Endothelial cell of umbilical vein (primary cell): Measurements from ENCODE around the gene EPS15. TPM values are rescaled to one million over a fixed set of nuclear protein-coding genes. Genes with fewer than 3 reads are reported as not detected.

Experiments used
- BruUV-seq: library from RNA; stranded (reverse); fragments of 400-500 nt; replicated peaks from 2 replicates; lab custom pipeline; 2021; lab: Mats Ljungman, UMichigan
- CTCF ChIA-PET: fragments of 300-600, 350-600 bp; sonication (Branson Sonifier 250); formaldehyde crosslinking; loops from one replicate; lab custom pipeline; 2021; ENCODE audit warnings: antibody characterized with exemption, inconsistent platforms; lab: Charles Lee
- POLR2A ChIA-PET: fragments of 300-600, 350-600 bp; sonication (Branson Sonifier 250); formaldehyde crosslinking; loops from one replicate; lab custom pipeline; 2021; ENCODE audit warnings: antibody characterized with exemption, inconsistent platforms; lab: Charles Lee
- DNase-seq: peaks from one replicate; pipeline ENCODE4 v3.0.0-alpha.2; 2011; ENCODE audit warnings: low read depth, low spot score
- FAIRE-seq: peaks from 2 replicates; lab custom pipeline; 2011; peaks lifted over from hg19 to GRCh38; lab: Jason Lieb, UNC
- H2AFZ ChIP-seq: 2 replicates; pipeline ENCODE4 v1.6.0; 2012; ENCODE audit warnings: low read depth, low read length, control low read depth, inconsistent platforms
- H3K27ac ChIP-seq: 2 replicates; pipeline ENCODE4 v1.5.1; 2011; ENCODE audit warnings: low read depth, mild to moderate bottlenecking, control low read depth, low read length, moderate library complexity; ENCODE audit not compliant: insufficient read depth
- H3K27me3 ChIP-seq, 2 experiments: 2 replicates each; pipeline versions ENCODE4 v1.6.0 to v1.6.1; 2011; ENCODE audit warnings: low read length in 2 of 2, mixed read lengths in 1 of 2; ENCODE audit not compliant: control insufficient read depth in 2 of 2, insufficient read depth in 2 of 2
- H3K36me3 ChIP-seq, 2 experiments: 2 replicates in 1 of 2; 3 replicates in 1 of 2; pipeline ENCODE4 v1.5.1; 2011; ENCODE audit warnings: low read length in 2 of 2, mild to moderate bottlenecking in 1 of 2, moderate library complexity in 1 of 2; ENCODE audit not compliant: control insufficient read depth in 2 of 2, insufficient read depth in 2 of 2; ENCODE audit errors: extremely low read depth in 1 of 2
- H3K4me1 ChIP-seq: 3 replicates; pipeline ENCODE4 v1.5.1; 2011; ENCODE audit warnings: mild to moderate bottlenecking, low read length; ENCODE audit not compliant: control insufficient read depth, insufficient read depth; ENCODE audit errors: extremely low read depth
- H3K4me2 ChIP-seq: 2 replicates; pipeline ENCODE4 v1.6.1; 2011; ENCODE audit warnings: low read length, control low read depth, mixed read lengths; ENCODE audit not compliant: insufficient read depth
- H3K4me3 ChIP-seq, 3 experiments: fragments of 200-600 bp in 1 of 3; sonication (generic), shearing (Covaris generic) in 1 of 3; replicated peaks in 1 of 3; 2 replicates each; pipeline ENCODE4 v1.5.1; 2011 to 2016; ENCODE audit warnings: control low read depth in 3 of 3, low read length in 3 of 3, mild to moderate bottlenecking in 2 of 3, inconsistent platforms in 1 of 3, low read depth in 1 of 3, moderate library complexity in 1 of 3; ENCODE audit not compliant: insufficient read depth in 1 of 3
- H3K79me2 ChIP-seq: 2 replicates; pipeline ENCODE4 v1.6.0; 2012; ENCODE audit warnings: low read length, inconsistent platforms; ENCODE audit not compliant: control insufficient read depth, insufficient read depth
- H3K9ac ChIP-seq: replicated peaks from 2 replicates; pipeline ENCODE3; 2011; ENCODE audit warnings: low read length, control low read depth; ENCODE audit not compliant: insufficient read depth; ENCODE audit errors: extremely low read depth
- H3K9me1 ChIP-seq: replicated peaks from 3 replicates; pipeline ENCODE4 v1.6.0; 2011; ENCODE audit warnings: mild to moderate bottlenecking, low read length; ENCODE audit not compliant: control insufficient read depth, insufficient read depth; ENCODE audit errors: extremely low read depth
- H3K9me3 ChIP-seq: replicated peaks from 2 replicates; pipeline ENCODE4 v1.5.1; 2012; ENCODE audit warnings: low read length, inconsistent platforms; ENCODE audit not compliant: control insufficient read depth, insufficient read depth
- H4K20me1 ChIP-seq: replicated peaks from 2 replicates; pipeline ENCODE3; 2011; ENCODE audit warnings: mild to moderate bottlenecking, low read length; ENCODE audit not compliant: control insufficient read depth, insufficient read depth; ENCODE audit errors: extremely low read depth
- EZH2 ChIP-seq: IDR thresholded peaks from 2 replicates; pipeline ENCODE4 v1.6.1; 2012; ENCODE audit warnings: borderline replicate concordance, low read depth, mild to moderate bottlenecking, moderate library complexity, low read length, inconsistent platforms; ENCODE audit not compliant: severe bottlenecking
- FOS ChIP-seq: IDR thresholded peaks from 2 replicates; pipeline ENCODE4 v1.6.1; 2011; ENCODE audit warnings: mild to moderate bottlenecking, low read length, moderate library complexity, borderline replicate concordance; ENCODE audit not compliant: insufficient read depth
- GATA2 ChIP-seq: IDR thresholded peaks from 2 replicates; pipeline ENCODE4 v1.7.0; 2011; ENCODE audit warnings: low read depth, mild to moderate bottlenecking, moderate library complexity, mixed read lengths, low read length; ENCODE audit not compliant: insufficient read length, insufficient read depth
- JUN ChIP-seq: IDR thresholded peaks from 2 replicates; pipeline ENCODE4 v1.6.1; 2011; ENCODE audit warnings: borderline replicate concordance, low read depth; ENCODE audit not compliant: insufficient read length, insufficient read depth
- MYC ChIP-seq: IDR thresholded peaks from one replicate; pipeline ENCODE4 v1.6.1; 2011; ENCODE audit warnings: mild to moderate bottlenecking, low read depth, low read length
- POLR2A ChIP-seq: IDR thresholded peaks from 2 replicates; pipeline ENCODE4 v1.6.1; 2012; ENCODE audit warnings: low read depth, mild to moderate bottlenecking, control low read depth, low read length
- POLR2AphosphoS5 ChIP-seq: IDR thresholded peaks from 2 replicates; pipeline ENCODE4 v1.6.1; 2012; ENCODE audit warnings: low read depth, mild to moderate bottlenecking, control low read depth, low read length, moderate library complexity; ENCODE audit not compliant: insufficient read depth
- dilution Hi-C: fragments of 300-500 bp; cut with MboI; formaldehyde crosslinking; loops from one replicate; pipeline ENCODE4 v1.15.0; 2019; ENCODE audit warnings: low sequenced_read_pairs; ENCODE audit not compliant: extremely low pct_ligation_motif_present
- intact Hi-C: fragments of 100-400 bp; cut with micrococcal nuclease; formaldehyde crosslinking; loops from one replicate; pipeline ENCODE4 v1.10.0; 2022
- polyA plus RNA-seq, 4 experiments: library from polyadenylated mRNA; depleted of rRNA in 3 of 4; stranded (reverse) in 3 of 4; unstranded in 1 of 4; fragments of >200 nt; gene quantifications; 2 replicates each; pipeline versions ENCODE4 v1.2.1 to v1.2.3, GENCODE V29; 2011 to 2012; ENCODE audit warnings: missing spikeins in 1 of 4
- total RNA-seq: library from RNA; stranded (reverse); gene quantifications from 2 replicates; pipeline ENCODE4 v1.2.3, GENCODE V29; 2021
- TF ChIP-seq, protein P1 (sequence below): IDR thresholded peaks from 2 replicates; pipeline ENCODE4 v1.6.1; 2011; ENCODE audit not compliant: insufficient read depth, insufficient read length
- TF ChIP-seq, protein P2 (sequence below), 2 donors: IDR thresholded peaks; 1 replicate in 1 of 2; 2 replicates in 1 of 2; pipeline ENCODE4 v1.5.1; 2011; ENCODE audit warnings: low read length in 2 of 2, mild to moderate bottlenecking in 2 of 2, moderate library complexity in 2 of 2, control low read depth in 1 of 2, inconsistent platforms in 1 of 2, low read depth in 1 of 2; ENCODE audit not compliant: insufficient read depth in 1 of 2; ENCODE audit errors: extremely low read depth in 1 of 2

The EPS15 gene
- total and polyA plus RNA-seq, 2 donors (not counting 3 experiments of a cell fraction or from before 2014, with no cell fraction given): 15.4 to 44.8 TPM

DNA sequence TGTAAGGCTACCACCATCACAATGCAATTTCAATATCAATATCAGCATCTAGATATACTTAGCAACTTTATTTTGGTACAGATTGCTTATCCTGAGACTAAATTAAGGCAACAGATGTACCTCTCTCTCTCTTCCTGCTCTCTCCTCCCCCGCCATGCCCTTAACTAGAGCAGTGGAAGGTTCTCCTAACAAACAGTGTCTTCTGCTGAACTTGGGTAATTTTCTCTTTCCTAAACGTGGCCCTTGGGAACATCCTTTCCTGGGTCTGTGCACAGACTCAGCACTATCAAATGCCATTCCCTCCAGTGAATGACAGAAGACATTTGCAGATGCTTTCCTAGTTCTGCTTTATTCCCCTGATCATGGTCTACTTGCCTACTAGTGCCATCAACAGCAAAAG is 103.1 kb downstream of the EPS15 start:
- Histone ChIP-seq H3K4me3 (no peak overlapping the region), H2AFZ (no peak overlapping the region), H3K9ac (no peak overlapping the region), H3K4me2 (no peak overlapping the region), H3K4me1 (peaks cover 2% of the 10 kb centered on the region), H4K20me1 (no peaks in the 10 kb centered on the region), H3K9me3 (no peaks in the 10 kb centered on the region), H3K27me3 (no peaks in the 10 kb centered on the region), H3K36me3 (peaks cover 0 to 2% of the 10 kb centered on the region in 2 experiments), H3K9me1 (no peaks in the 10 kb centered on the region), H3K79me2 (no peaks in the 10 kb centered on the region), H3K27ac (no peak overlapping the region)
- POLR2A ChIA-PET: no interaction called here
- dilution Hi-C loops: no loop called here
- no peak for TF ChIP-seq POLR2A
- TF ChIP-seq JUN: no peak
- no peak for TF ChIP-seq GATA2
- TF ChIP-seq FOS: no peak
- TF ChIP-seq POLR2AphosphoS5: no peak
- TF ChIP-seq MYC: no peak
- TF ChIP-seq, protein P1, sequence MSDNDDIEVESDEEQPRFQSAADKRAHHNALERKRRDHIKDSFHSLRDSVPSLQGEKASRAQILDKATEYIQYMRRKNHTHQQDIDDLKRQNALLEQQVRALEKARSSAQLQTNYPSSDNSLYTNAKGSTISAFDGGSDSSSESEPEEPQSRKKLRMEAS: no peak
- no peak for TF ChIP-seq EZH2
- TF ChIP-seq, protein P2, sequence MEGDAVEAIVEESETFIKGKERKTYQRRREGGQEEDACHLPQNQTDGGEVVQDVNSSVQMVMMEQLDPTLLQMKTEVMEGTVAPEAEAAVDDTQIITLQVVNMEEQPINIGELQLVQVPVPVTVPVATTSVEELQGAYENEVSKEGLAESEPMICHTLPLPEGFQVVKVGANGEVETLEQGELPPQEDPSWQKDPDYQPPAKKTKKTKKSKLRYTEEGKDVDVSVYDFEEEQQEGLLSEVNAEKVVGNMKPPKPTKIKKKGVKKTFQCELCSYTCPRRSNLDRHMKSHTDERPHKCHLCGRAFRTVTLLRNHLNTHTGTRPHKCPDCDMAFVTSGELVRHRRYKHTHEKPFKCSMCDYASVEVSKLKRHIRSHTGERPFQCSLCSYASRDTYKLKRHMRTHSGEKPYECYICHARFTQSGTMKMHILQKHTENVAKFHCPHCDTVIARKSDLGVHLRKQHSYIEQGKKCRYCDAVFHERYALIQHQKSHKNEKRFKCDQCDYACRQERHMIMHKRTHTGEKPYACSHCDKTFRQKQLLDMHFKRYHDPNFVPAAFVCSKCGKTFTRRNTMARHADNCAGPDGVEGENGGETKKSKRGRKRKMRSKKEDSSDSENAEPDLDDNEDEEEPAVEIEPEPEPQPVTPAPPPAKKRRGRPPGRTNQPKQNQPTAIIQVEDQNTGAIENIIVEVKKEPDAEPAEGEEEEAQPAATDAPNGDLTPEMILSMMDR (IDR thresholded peaks at IDR 0.05; ENCODE audit: extremely low read depth in 1 of 2, insufficient read depth in 1 of 2, low read depth in 1 of 2, low read length in 2 of 2): no peak
- CTCF ChIA-PET: no interaction called here
- FAIRE-seq (no peak), DNase-seq (no peak)
- intact Hi-C loops: loop anchor here (5.0 kb wide), 1 partner anchor 101 kb away; the partner anchor contains the start of gene EPS15
- BruUV-seq: no TSS peak
